GM12878 (cell line): ENCODE data around the gene GNG12. TPM values are rescaled to one million over a fixed set of nuclear protein-coding genes. Genes with fewer than 3 reads are reported as not detected.

Experiments
- ATF3 ChIP-seq: IDR thresholded peaks from 2 replicates; pipeline ENCODE4 v1.6.1; 2011; ENCODE audit warnings: low read depth, mild to moderate bottlenecking, low read length, moderate library complexity, borderline replicate concordance; ENCODE audit errors: extremely low read depth
- BCL3 ChIP-seq: IDR thresholded peaks from 2 replicates; pipeline ENCODE4 v1.6.1; 2011; ENCODE audit warnings: borderline replicate concordance, low read depth, mild to moderate bottlenecking, moderate library complexity, low read length; ENCODE audit not compliant: insufficient read depth, poor library complexity, severe bottlenecking
- BCLAF1 ChIP-seq: fragments of 450-650 bp; IDR thresholded peaks from 2 replicates; pipeline ENCODE4 v1.6.1; 2017; ENCODE audit warnings: antibody characterized with exemption, mild to moderate bottlenecking, moderate library complexity
- CHD2 ChIP-seq: IDR thresholded peaks from 2 replicates; pipeline ENCODE4 v1.6.1; 2011; ENCODE audit warnings: low read depth, low read length, improper control_type of control experiment, borderline replicate concordance
- CHD4 ChIP-seq: fragments of 200-600 bp; sonication (generic); IDR thresholded peaks from 2 replicates; pipeline ENCODE4 v1.6.1; 2016; ENCODE audit warnings: mild to moderate bottlenecking
- FOXM1 ChIP-seq: IDR thresholded peaks from 2 replicates; pipeline ENCODE4 v1.6.1; 2012; ENCODE audit warnings: low read depth, mild to moderate bottlenecking, inconsistent platforms, low read length, moderate library complexity
- MAX ChIP-seq: IDR thresholded peaks from 2 replicates; pipeline ENCODE4 v1.6.1; 2012; ENCODE audit warnings: low read depth, low read length, improper control_type of control experiment
- MTA3 ChIP-seq: IDR thresholded peaks from 2 replicates; pipeline ENCODE4 v1.6.1; 2012; ENCODE audit warnings: low read length, inconsistent platforms, borderline replicate concordance
- MYC ChIP-seq: IDR thresholded peaks from 2 replicates; pipeline ENCODE4 v1.6.1; 2011; ENCODE audit warnings: mild to moderate bottlenecking, low read length, moderate library complexity, inconsistent platforms; ENCODE audit not compliant: insufficient read depth, insufficient replicate concordance, insufficient read length, severe bottlenecking
- PAX5 ChIP-seq: IDR thresholded peaks from 2 replicates; pipeline ENCODE4 v1.6.1; 2011; ENCODE audit warnings: low read depth, low read length, borderline replicate concordance
- PAX8 ChIP-seq: fragments of 450-650 bp; IDR thresholded peaks from 2 replicates; pipeline ENCODE4 v1.6.1; 2017; ENCODE audit warnings: mild to moderate bottlenecking, moderate library complexity
- POU2F2 ChIP-seq: IDR thresholded peaks from 3 replicates; pipeline ENCODE4 v1.6.1; 2011; ENCODE audit warnings: low read depth, mild to moderate bottlenecking, low read length, borderline replicate concordance
- SP1 ChIP-seq: IDR thresholded peaks from one replicate; pipeline ENCODE4 v1.6.1; 2011; ENCODE audit warnings: low read depth, low read length
- SREBF1 ChIP-seq: IDR thresholded peaks from 2 replicates; pipeline ENCODE4 v1.6.1; 2012; ENCODE audit warnings: mild to moderate bottlenecking, low read length
- SUZ12 ChIP-seq: fragments of 200-600 bp; sonication (generic); IDR thresholded peaks from one replicate; pipeline ENCODE4 v1.6.1; 2018; ENCODE audit warnings: antibody characterized with exemption, mild to moderate bottlenecking; ENCODE audit not compliant: unreplicated experiment
- TBL1XR1 ChIP-seq: IDR thresholded peaks from 2 replicates; pipeline ENCODE4 v1.6.1; 2012; ENCODE audit warnings: low read depth, low read length, improper control_type of control experiment
- TCF7 ChIP-seq: IDR thresholded peaks from 2 replicates; pipeline ENCODE4 v1.6.1; 2014; ENCODE audit warnings: antibody characterized with exemption, borderline replicate concordance
- USF1 ChIP-seq: IDR thresholded peaks from 2 replicates; pipeline ENCODE4 v1.6.1; 2011; ENCODE audit warnings: borderline replicate concordance, low read depth, mild to moderate bottlenecking, moderate library complexity, mixed read lengths, low read length; ENCODE audit not compliant: insufficient read depth; ENCODE audit errors: extremely low read length
- YY1 ChIP-seq: IDR thresholded peaks from 2 replicates; pipeline ENCODE4 v1.6.1; 2011; ENCODE audit warnings: low read depth, mild to moderate bottlenecking, low read length
- ZBTB11 ChIP-seq: fragments of 450-650 bp; formaldehyde crosslinking; IDR thresholded peaks from 2 replicates; pipeline ENCODE4 v1.5.0; 2022; ENCODE audit warnings: mild to moderate bottlenecking, missing genetic modification characterization
- ZNF217 ChIP-seq: fragments of 450-650 bp; IDR thresholded peaks from 2 replicates; pipeline ENCODE4 v1.6.1; 2017; ENCODE audit warnings: antibody characterized with exemption, mild to moderate bottlenecking
- polyA plus RNA-seq, 11 experiments: library from polyadenylated mRNA; depleted of rRNA in 4 of 11; unstranded in 6 of 11; stranded (reverse) in 5 of 11; fragments of >200 nt; fragmentation: Nextera tagmentation in 4 of 11; fragmentation: Illumina TruSeq in 1 of 11; extraction: Ambion mirVana in 4 of 11; extraction: Trizol in 1 of 11; gene quantifications; 1 replicate in 1 of 11; 2 replicates in 10 of 11; pipeline versions ENCODE4 v1.2.1 to v1.2.3, GENCODE V29; 2011 to 2016; ENCODE audit warnings: inconsistent platforms in 2 of 11, missing spikeins in 2 of 11, low read depth in 1 of 11
- total RNA-seq, 4 experiments: library from RNA; depleted of rRNA in 3 of 4; stranded (reverse); fragments of >200 nt in 3 of 4; fragmentation: Illumina TruSeq in 1 of 4; extraction: Trizol in 1 of 4; gene quantifications; 2 replicates each; pipeline versions ENCODE4 v1.2.1 to v1.2.3, GENCODE V29; 2013 to 2021

GNG12 gene
- total and polyA plus RNA-seq, 10 of the 15 experiments (the other 5 are each of a cell fraction or from before 2014, with no cell fraction given): 0.22 to 32.8 (median 0.35) TPM

GRCh38 chr1:67818725-67819301 is 14.5 kb downstream of the GNG12 start (continued):
- TF ChIP-seq SREBF1: no peak
- no peak for TF ChIP-seq BCLAF1
- TF ChIP-seq MAX: no peak
- no peak for TF ChIP-seq BCL3
- no peak for TF ChIP-seq USF1
- TF ChIP-seq PAX8: no peak
- TF ChIP-seq POU2F2: no peak
- no peak for TF ChIP-seq PAX5
- no peak for TF ChIP-seq TCF7
- TF ChIP-seq CHD4: no peak
- TF ChIP-seq ZBTB11 (CRISPR knock-in tag): no peak
- TF ChIP-seq ATF3: no peak
- TF ChIP-seq FOXM1: no peak
- no peak for TF ChIP-seq MTA3
- no peak for TF ChIP-seq YY1
- no peak for TF ChIP-seq SUZ12
- 0 out of 2 replicates have a peak, but pooled peaks have one; percentile 21 for TF ChIP-seq CHD2
- TF ChIP-seq TBL1XR1: no peak
- TF ChIP-seq MYC: no peak
- TF ChIP-seq SP1: no peak
- TF ChIP-seq ZNF217: peak; percentile 95
